ENCODE results near the gene VPS8.
"Not testable (repeated sequence)": the region's sequence is repeated elsewhere in the genome, so short reads cannot be mapped to it uniquely, and the experiment has no call there.

Gene VPS8

GRCh38 chr3:184864000-184864399 lies 52.0 kb downstream of the VPS8 start:
- DNase-seq (ENCODE audit: low read depth in 2 of 2), result no peak

DNA sequence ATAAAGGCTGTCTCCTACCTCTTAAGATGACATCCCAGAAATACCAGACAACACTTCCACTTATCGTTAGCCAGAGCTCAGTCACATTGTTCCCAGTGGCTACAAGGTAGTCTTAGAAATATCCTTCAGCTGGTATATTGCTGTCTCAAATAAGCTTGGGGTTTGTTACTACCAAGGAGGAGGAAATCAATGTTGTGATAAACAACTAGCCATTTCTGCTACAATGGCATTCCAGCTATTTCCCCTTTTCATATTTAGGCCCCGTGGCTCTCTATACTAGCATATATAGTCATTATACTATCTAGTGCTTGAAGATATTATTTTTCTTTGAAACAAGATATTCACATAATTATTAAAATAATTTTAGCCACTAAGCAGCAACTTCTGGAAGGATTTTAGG lies 56.5 kb downstream of the VPS8 start:
- DNase-seq (ENCODE audit: low read depth in 2 of 2), result no peak

- DNase-seq (ENCODE audit: low read depth in 2 of 2), result no peak
Observed at GRCh38 chr3:184872200-184872599, 60.2 kb downstream of the VPS8 start.

DNA sequence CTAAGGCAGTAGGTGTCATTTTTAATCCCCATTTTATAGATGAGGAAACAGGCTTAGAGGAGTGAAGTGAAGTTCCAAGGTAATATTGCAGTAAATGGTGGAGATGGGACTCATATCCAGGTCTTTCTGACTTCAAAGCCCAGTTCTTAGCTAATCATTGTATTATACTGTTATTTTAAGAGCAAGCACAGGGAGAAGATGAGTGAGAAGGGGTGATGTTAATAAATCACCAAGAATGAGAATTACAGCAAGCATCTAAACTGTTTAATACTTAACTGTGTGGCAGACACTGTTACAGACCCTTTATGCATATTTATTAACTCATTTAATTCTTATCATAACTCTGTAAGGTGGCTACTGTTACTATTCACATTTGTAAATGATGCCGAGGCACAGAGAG lies 61.2 kb downstream of the VPS8 start:
- no peak for DNase-seq (ENCODE audit: low read depth in 2 of 2)

DNA sequence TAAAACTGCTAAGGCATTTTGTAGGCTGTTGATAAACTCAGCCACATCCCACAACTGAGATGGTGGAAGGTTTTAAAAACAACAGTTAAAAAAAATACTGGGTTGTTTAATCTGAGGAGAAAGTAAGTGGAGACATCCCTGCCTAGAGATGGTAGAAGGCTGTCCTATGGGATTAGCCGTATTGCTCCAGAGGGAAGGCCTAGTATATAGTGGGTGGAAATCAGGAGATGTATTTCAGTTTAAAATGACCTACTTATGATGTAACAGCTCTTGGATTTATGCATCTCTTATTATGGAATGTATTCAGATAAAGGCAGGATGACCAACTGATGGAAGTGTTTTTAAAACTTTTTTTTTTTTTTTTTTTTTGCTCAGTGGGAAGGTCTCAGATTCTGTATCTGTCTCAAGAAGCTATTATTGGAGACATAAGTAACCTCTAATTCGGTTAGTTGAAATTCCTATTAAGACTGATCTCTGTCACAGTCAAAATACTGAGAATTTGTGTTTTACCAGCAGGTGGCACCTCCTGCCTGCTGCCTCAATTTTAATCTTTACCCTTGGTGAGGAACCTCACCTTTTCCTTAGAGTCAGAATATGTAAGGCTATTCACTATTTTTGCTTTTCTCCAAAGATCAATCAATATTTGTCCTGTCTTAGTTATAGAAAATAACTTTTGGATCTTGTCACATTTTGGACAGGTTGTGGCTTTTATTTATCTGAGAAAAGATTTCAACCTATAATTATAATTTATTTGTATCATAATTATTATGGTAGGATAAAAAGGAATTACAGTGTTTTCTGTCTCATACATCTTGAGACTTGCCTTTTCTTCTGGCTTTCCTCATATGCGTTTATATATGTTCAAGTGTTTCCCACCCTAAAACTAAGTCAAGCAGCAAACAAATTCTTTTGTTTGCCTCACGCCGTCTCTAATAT lies 63.0 kb downstream of the VPS8 start:
- no peak for DNase-seq (ENCODE audit: low read depth in 2 of 2)

DNA sequence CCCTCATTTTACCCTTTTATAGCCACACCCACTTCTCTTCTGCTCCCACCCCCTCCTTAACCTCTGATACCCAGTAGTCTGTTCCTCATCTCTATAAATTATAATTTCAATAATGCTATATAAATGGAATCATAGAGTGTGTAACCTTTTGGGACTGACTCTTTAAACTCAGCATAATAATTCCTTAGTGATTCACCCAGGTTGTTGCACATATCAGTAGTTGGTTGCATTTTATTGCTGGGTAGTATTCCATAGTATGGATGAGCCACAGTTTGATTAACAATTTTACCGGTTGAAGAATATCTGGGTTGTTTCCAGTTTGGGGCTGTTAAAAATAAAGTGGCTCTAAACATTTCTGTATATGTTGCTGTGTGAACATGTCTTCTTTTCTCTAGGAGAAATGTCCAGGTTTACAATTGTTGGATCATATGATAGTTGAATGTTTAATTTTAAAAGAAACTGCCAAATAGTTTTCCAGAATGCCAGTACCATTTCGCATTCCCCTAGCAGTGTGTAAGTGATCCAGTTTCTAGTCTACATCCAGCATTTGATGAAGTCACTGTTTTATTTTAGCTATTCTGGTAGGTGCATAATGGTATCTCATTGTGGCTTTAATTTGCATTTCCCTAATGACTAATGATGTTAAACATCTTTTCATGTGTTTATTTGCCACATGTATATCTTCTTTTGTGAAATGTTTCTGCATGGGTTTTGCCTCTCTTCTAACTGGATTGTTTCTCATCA lies 68.5 kb downstream of the VPS8 start:
- no peak for DNase-seq (ENCODE audit: low read depth in 2 of 2)

DNA sequence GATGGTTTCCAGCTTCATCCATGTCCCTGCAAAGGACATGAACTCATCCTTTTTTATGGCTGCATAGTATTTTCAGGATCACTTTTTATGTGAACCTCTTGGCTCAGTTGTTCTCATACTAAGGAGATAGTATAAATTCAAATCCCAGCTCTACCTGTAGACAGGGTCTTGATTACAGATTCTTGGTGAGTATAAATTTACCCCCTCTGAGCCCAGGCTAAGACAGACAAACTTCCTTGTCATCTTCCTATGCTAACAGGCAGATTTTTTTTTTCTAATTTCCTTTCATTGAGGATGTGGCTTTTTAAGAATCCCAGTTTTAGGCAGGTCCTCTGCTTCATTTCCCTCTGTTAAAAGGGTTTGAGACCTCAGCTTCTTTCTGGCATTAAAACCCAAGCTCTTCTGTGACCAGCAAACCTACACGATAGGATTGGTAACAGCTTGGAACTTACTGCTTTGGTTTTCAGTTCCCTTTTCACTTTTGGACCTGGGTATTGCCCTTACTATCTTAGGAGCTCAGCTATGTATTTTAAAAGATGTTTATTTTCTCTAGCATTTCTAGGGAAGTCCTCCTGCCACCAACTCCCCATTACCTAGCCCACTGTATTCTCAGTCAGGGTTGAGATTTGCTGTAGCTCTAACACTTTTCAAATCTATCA lies 72.5 kb downstream of the VPS8 start:
- no peak for DNase-seq (ENCODE audit: low read depth in 2 of 2)

- no peak for DNase-seq (ENCODE audit: low read depth in 2 of 2)
Observed at GRCh38 chr3:184885112-184885511, 73.1 kb downstream of the VPS8 start.

DNA sequence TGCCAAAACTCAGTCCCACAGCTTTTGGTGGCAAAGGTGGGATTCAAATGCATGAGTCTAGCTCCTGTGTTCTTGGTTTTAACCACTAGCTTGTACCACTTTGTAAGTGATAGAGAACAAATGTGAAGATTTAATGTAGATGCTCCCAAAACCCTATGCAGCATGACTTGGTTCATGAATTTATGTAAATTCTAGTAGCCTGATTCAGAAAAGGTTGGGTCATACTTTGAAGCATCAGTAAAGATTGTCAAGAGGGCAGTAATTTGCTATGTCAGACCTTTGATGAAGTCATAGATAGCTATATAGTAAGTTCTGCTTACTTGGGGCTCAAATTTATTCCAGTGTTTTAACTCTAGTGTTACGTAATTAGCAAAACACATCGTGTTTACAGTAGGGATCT lies 75.6 kb downstream of the VPS8 start:
- DNase-seq (ENCODE audit: low read depth in 2 of 2), result no peak

- no peak for DNase-seq (ENCODE audit: low read depth in 2 of 2)
Observed at GRCh38 chr3:184889312-184889904, 77.4 kb downstream of the VPS8 start.

DNA sequence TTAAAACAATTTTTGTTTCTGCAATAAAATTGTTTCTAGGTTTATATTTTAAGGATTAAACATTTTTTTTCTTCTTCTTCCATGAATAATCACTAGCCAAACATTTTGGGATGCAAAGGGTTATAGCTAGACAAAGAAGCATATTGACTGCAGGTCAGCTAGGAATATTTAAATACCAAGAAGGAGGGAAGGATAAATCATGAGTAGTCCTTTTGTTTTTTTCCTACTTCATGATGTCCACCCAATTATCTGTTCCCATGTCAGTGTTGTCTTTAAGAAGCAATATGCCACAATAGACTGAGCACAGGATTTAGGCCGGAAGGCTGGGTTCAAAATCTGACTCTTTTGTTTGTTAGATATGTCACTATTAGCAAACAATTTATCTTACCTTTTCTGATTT lies 82.1 kb downstream of the VPS8 start:
- no peak for DNase-seq (ENCODE audit: low read depth in 2 of 2)

DNA sequence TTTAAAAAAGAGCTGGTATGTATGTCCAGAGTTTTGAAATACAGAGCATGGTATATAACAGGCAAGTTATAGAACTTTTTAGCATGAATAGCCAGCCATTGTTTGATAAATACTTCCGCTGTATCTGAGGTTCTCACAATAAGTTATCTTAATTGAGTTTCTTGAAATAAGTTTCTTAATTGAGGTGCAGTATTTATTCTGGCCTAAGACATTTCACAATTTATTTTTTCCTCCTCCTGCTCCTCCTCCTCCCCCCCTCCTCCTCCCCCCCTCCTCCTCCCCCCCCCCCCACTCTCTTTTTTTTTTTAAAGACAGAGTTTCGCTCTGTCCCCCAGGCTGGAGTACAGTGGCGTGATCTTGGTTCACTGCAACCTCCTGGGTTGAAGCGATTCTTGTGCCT lies 83.4 kb downstream of the VPS8 start:
- DNase-seq (ENCODE audit: low read depth in 2 of 2), result no peak

DNA sequence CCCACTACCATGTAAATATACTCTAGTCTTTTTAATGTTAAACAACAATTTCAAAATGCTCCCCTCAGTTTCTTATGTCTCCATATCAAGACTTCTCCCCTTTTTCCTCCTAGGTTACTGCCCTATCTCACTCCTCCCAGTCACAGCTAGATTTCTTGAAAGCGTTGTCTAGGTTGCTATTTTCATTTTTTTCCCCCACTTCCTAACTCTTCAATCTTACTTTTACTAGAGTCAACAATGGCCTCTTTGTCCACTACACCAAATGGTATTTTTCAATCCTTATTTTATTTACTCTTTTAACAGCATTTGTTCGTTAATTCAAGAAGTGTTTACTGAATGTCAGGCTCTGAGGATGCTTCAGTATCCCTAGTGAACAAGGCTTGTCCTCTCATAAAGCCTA lies 84.4 kb downstream of the VPS8 start:
- no peak for DNase-seq (ENCODE audit: low read depth in 2 of 2)

DNA sequence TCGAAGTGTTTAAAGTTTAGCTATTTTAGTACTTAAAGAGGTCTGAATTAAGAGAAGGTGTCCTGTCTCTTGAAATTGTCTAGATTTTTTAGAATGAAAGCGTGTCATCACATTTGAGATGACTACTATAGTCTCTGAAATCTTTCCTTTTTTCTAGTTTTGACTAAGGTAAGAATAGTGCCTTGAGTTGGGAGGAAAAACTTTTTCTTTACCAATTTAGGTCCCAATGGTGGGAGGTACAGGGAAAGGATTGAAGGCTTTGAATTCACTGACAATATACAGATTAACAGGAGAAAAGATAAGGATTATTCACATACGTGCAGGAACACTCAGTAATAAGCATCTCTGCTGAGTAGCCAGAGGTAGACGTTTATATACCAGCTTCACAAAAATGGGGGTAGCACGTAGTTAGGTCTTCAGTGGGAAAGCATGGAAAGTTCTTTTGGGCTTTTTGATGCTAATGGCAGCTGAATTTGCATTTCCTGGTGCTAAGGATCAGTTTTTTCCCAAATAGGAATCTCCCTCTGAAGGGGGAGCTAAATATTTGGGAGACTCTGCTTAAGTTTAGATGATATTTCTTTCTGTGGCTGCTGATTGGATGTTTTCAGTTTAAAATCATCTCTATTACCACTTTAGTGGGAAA lies 88.1 kb downstream of the VPS8 start:
- no peak for DNase-seq (ENCODE audit: low read depth in 2 of 2)

- DNase-seq (ENCODE audit: low read depth in 2 of 2), result not testable (repeated sequence)
Observed at GRCh38 chr3:184907031-184907430, 95.1 kb downstream of the VPS8 start.

DNA sequence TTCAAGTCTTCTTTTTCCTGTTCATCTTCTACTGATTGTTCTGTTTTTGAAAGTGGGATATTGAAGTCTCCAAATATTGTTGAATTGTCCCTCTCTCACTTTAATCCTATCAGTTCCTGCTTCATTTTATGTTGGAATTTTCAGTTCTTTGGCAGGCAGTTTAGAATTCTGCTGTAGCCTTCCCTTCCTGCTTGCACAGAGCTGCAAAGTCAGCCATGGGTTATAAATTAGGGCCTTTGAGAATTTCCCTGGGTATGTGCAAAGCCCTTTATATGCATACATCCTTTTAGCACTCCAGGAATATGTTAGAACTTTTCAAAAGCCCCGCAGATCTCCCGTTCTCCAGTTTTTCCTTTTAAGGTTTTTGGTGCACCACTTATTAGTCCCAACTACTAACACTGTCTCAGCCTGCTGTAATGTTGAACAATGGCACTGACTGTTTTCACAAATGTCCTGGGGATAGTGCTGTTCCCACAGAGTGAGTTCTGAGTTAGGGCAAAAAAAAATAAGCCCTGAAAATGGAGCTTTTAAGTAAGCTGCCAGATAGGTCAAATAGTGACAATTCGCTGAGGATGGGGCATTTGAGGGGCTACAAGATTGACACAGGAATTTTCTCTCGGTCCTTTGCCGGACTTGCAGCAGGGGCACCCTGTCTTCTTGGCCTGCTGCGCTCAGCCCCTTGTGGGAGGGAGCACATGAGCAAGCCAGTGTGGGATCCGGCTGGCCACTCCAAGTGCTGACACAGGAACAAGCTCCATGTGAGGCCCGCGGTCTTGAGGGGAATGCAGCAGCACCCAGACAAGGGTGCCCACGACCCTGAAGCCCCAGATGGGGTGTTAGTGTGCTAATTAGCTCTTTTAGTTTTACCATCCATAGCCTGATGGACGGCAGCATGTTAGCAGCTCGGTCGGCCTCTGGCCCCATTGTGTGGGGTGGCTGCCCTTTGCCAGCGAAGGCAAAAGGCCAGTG lies 96.0 kb downstream of the VPS8 start:
- no peak for DNase-seq (ENCODE audit: low read depth in 2 of 2)

- no peak for DNase-seq (ENCODE audit: low read depth in 2 of 2)
Observed at GRCh38 chr3:184908859-184909258, 96.9 kb downstream of the VPS8 start.

DNA sequence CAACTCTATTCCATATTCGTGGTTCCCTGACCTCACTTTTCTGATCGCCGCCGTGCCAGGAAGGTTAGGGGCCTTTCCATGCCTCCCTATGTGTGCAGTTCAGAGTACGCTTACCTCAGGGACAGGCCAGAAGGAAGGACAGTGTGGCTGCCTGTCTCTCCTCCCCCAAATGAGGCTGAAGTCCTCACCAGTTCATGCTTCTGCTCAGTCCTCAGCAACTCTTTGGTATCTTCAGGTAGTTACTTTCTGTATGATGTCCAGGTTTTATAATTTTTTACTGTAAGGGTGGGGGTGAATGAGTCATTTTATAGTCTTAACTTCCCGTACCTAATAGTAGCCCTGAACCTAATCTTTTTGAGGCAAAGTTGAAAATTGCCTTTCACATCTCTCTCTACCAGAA lies 98.7 kb downstream of the VPS8 start:
- DNase-seq (ENCODE audit: low read depth in 2 of 2), result no peak

GRCh38 chr3:184911570-184911969 lies 99.6 kb downstream of the VPS8 start:
- no peak for DNase-seq (ENCODE audit: low read depth in 2 of 2)

DNA sequence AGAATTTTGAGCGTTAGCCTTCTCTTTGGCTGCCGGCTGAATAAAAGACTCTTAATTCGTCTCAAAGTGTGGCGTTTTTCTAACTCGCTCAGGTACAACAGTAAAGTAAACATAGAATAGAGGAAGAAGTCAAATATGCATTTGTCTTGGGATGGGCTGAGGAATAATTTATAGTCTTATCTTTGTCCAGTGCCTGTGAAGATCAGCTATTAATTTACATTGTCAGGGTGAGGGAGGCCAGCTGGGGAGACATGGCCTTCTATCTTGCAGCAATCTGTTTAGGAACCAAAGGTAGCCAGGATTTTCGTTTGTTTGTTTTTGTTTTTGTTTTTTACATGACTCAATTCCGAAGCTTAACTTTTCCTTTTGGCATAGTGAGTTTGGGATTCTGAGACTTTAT lies 100.2 kb downstream of the VPS8 start:
- DNase-seq (ENCODE audit: low read depth in 2 of 2), result no peak
